ENCODE results near the gene MGLL. TPM values are rescaled to one million over a fixed set of nuclear protein-coding genes. Genes with fewer than 3 reads are reported as not detected.

The MGLL gene
- total and polyA plus RNA-seq, 2 donors (not counting 1 experiment from before 2014, with no cell fraction given), result 1.7 to 6.9 TPM

- CTCF ChIA-PET, result no interaction called here
- 72% methylated on average over 16 of the region's 19 CpGs for WGBS (ENCODE audit: insufficient coverage)
- Mint-ChIP-seq H3K27ac (no peak overlapping the region), H3K4me3 (no peak overlapping the region), H3K9me3 (ENCODE audit: insufficient read depth) (no peaks in the 10 kb centered on the region), H3K4me1 (peaks cover 5% of the 10 kb centered on the region), H3K27me3 (no peaks in the 10 kb centered on the region)
- no peaks in the 10 kb centered on the region for H3K79me2 ChIP-seq (ENCODE audit: control insufficient read depth, insufficient read depth, low read length)
- TF ChIP-seq EZH2 (IDR thresholded peaks at IDR 0.05; ENCODE audit: borderline replicate concordance, insufficient read depth, low read depth, low read length, poor library complexity, severe bottlenecking) (no peak), CTCF (IDR thresholded peaks at IDR 0.05) (no peak)
- POLR2A ChIA-PET, result no interaction called here
- H3K4me1 ChIP-seq (ENCODE audit: control insufficient read depth in 2 of 2, insufficient read depth in 2 of 2, low read length in 2 of 2), result peaks cover 0 to 4% of the 10 kb centered on the region in 2 donors
- intact Hi-C loops (cut with micrococcal nuclease), result no loop called here
- no peaks in the 10 kb centered on the region for H3K36me3 ChIP-seq (replicated peaks in 1 of 2; ENCODE audit: control extremely low read depth in 1 of 2, control insufficient read depth in 1 of 2, extremely low read depth in 1 of 2, insufficient read depth in 2 of 2, low read length in 1 of 2)
- H3K9me3 ChIP-seq (ENCODE audit: control extremely low read depth in 1 of 3, control insufficient read depth in 2 of 3, insufficient read depth in 1 of 3, low read length in 2 of 3), result no peaks in the 10 kb centered on the region
- H3K4me2 ChIP-seq (replicated peaks; ENCODE audit: low read depth, low read length, poor library complexity, severe bottlenecking), result no peak overlapping the region
- H2AFZ ChIP-seq (ENCODE audit: insufficient read depth, low read depth, low read length, poor library complexity, severe bottlenecking), result no peak overlapping the region
- H3K27me3 ChIP-seq (replicated peaks in 1 of 4; ENCODE audit: control extremely low read depth in 1 of 4, control insufficient read depth in 3 of 4, insufficient read depth in 4 of 4, low read length in 3 of 4), result no peaks in the 10 kb centered on the region
- DNase-seq, result no peak
- H3K9ac ChIP-seq (ENCODE audit: low read length), result no peak overlapping the region
- H3K4me3 ChIP-seq (ENCODE audit: control extremely low read depth in 1 of 5, extremely low read depth in 1 of 5, insufficient read depth in 1 of 5, low read depth in 2 of 5, low read length in 4 of 5), result no peak overlapping the region
- ATAC-seq (ENCODE audit: low read depth), result no peak
- no peak overlapping the region for H3K27ac ChIP-seq (ENCODE audit: low read length in 2 of 2)
- H4K20me1 ChIP-seq (ENCODE audit: control insufficient read depth, insufficient read depth, low read length, poor library complexity, severe bottlenecking), result no peaks in the 10 kb centered on the region
These were observed 35.8 kb downstream of the MGLL start for GRCh38 chr3:127786353-127787070.

GRCh38 chr3:127785711-127786265, 36.5 kb downstream of the MGLL start:
- CTCF ChIA-PET, result no interaction called here
- intact Hi-C loops (cut with micrococcal nuclease), result no loop called here
- Histone ChIP-seq H3K9ac (ENCODE audit: low read length) (no peak overlapping the region), H3K27ac (ENCODE audit: low read length in 2 of 2) (no peak overlapping the region), H3K4me2 (replicated peaks; ENCODE audit: low read depth, low read length, poor library complexity, severe bottlenecking) (no peak overlapping the region), H3K4me1 (ENCODE audit: control insufficient read depth in 2 of 2, insufficient read depth in 2 of 2, low read length in 2 of 2) (peaks cover 0 to 1% of the 10 kb centered on the region in 2 donors), H3K79me2 (ENCODE audit: control insufficient read depth, insufficient read depth, low read length) (no peaks in the 10 kb centered on the region), H2AFZ (ENCODE audit: insufficient read depth, low read depth, low read length, poor library complexity, severe bottlenecking) (no peak overlapping the region), H3K36me3 (replicated peaks in 1 of 2; ENCODE audit: control extremely low read depth in 1 of 2, control insufficient read depth in 1 of 2, extremely low read depth in 1 of 2, insufficient read depth in 2 of 2, low read length in 1 of 2) (no peaks in the 10 kb centered on the region), H4K20me1 (ENCODE audit: control insufficient read depth, insufficient read depth, low read length, poor library complexity, severe bottlenecking) (no peaks in the 10 kb centered on the region), H3K4me3 (ENCODE audit: control extremely low read depth in 1 of 5, extremely low read depth in 1 of 5, insufficient read depth in 1 of 5, low read depth in 2 of 5, low read length in 4 of 5) (no peak overlapping the region), H3K9me3 (ENCODE audit: control extremely low read depth in 1 of 3, control insufficient read depth in 2 of 3, insufficient read depth in 1 of 3, low read length in 2 of 3) (no peaks in the 10 kb centered on the region), H3K27me3 (replicated peaks in 1 of 4; ENCODE audit: control extremely low read depth in 1 of 4, control insufficient read depth in 3 of 4, insufficient read depth in 4 of 4, low read length in 3 of 4) (no peaks in the 10 kb centered on the region)
- WGBS (ENCODE audit: insufficient coverage), result 88% methylated on average over 10 of the region's 12 CpGs
- Mint-ChIP-seq H3K4me1 (peaks cover under 1% of the 10 kb centered on the region), H3K9me3 (ENCODE audit: insufficient read depth) (no peaks in the 10 kb centered on the region), H3K4me3 (no peak overlapping the region), H3K27me3 (no peaks in the 10 kb centered on the region), H3K27ac (no peak overlapping the region)
- ATAC-seq (ENCODE audit: low read depth) (no peak), DNase-seq (no peak)
- TF ChIP-seq CTCF (IDR thresholded peaks at IDR 0.05) (no peak), EZH2 (IDR thresholded peaks at IDR 0.05; ENCODE audit: borderline replicate concordance, insufficient read depth, low read depth, low read length, poor library complexity, severe bottlenecking) (no peak)
- POLR2A ChIA-PET, result no interaction called here
